NCI-H2227 (cell line): Measurements from ENCODE around the gene ERC2.

Experiments used
- DNase-seq: peaks from one replicate; lab custom pipeline; 2025; ENCODE audit not compliant: unreplicated experiment; lab: John Stamatoyannopoulos, UW

ERC2 gene

GRCh38 chr3:56369914-56370313, 98.4 kb downstream of the ERC2 start:
- no peak for DNase-seq

DNA sequence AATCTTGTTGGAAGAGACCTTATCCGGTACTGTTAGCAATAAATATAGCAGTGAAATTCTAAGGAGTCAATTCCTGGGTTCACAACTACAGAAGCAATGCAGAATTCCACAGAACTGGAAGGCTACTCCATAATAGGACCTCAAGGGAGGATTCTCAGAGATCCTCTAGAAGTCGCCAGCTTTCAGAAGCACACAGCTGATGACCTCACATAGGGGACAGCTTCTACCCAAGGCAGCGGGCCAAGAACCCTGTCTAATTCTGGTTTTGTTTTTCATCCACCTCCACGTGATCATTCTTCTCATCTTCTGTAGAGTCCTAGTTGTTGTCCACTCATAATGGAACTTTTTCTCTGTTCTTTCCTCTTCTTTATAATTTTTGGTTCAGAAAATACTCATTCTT, 99.4 kb downstream of the ERC2 start:
- no peak for DNase-seq

DNA sequence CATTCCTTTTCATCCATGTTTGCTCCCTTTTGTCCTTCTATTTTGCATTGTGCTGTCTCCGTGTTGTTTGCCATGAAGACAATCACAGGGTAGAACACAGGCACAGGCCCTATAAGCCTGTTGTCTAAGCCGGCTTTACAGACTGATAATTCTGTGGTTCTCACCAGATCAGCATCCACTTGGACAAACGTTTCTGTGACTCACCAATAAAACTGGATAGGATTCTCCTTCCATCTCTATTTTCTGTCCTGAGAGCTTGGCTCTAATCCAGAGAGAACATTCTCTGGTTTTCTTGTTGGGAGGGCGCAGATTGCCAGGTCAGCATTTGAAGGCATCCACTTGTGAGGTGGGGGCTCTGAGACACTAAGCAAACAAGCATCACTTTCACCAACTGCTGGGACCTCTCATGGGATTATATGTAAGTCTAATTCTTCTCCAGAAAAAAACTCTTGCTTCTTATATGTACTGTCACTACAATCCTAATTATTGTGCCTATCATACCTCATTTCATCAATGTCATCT, 101.6 kb downstream of the ERC2 start:
- no peak for DNase-seq

GRCh38 chr3:56365905-56366640, 102.2 kb downstream of the ERC2 start:
- no peak for DNase-seq

GRCh38 chr3:56364665-56365064, 103.6 kb downstream of the ERC2 start:
- DNase-seq, result no peak

DNA sequence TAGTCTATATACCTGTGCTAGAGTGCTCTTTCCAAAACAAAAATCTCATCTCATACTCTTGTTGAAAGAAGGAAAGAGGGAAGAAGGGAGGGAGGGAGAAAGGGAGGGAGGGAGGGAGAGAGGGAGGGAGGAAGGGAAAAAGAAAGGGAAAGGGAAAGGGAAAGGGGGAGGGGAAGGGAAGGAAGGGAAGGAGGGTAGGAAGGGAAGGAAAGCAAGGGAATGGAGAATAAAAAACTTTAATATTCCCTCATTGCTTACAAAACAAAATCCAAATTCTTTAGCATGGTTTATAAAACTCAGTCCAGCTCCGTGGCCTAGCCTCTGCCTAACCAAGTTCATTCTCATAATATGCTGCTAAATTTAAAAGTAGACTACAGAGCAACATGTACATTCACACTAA, 104.5 kb downstream of the ERC2 start:
- no peak for DNase-seq

GRCh38 chr3:56361731-56362130, 106.5 kb downstream of the ERC2 start:
- no peak for DNase-seq

DNA sequence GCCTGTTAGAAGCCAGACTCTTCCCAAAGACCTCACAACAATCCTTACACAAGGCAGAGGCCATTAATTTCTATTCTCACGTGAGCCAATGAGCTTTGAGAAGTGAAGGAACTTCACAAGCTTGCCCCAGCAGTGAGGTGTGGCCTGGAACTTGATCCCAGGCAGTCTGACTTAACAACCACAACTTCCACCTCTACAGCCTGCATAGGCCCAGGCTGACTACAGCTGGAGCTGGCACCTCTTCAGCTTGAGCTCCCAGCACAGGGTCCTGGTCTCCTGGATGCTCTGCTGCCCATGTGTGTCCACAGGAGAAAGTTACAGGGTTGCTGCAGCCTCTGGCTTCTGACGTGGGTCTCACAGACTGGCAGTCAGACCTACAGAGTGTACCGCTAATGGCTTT, 111.0 kb downstream of the ERC2 start:
- no peak for DNase-seq

DNA sequence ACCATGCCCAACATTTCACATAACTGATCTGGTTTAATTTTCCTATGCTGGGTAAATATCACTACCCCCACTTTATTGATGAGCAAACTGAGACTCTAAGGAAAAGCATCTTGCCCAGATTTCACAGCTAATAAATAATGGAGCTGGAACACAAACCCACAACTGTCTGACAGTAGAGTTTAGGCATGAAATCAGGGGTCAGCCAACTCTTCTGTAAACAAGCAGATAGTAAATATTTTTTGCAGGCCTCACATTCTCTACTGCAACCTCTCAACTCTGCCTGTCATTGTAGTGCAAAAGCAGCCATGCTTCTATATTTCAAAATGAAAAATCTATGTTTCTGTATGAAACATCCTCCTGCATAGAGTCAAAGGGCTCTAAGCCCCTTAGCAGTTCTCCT, 111.5 kb downstream of the ERC2 start:
- no peak for DNase-seq

GRCh38 chr3:56355570-56356185, 112.6 kb downstream of the ERC2 start:
- DNase-seq, result no peak

DNA sequence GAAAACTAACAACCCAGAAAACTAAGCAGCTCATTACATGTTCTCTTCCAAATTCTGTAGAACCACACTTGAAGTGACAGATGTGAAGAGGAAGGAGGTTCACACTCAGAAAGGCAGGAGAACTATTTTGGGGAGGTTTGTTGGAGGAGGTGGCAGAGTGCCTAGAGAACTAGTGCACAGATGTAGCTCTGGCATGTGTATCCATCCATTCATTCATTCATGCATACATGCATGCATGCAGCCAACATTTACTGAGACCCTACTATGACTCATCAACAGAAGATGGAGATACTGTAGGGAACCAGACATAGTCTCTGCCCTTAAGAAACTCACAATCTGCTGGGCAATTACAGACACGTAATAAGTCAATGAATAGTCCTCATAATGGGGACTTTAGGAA, 116.7 kb downstream of the ERC2 start:
- DNase-seq, result no peak

DNA sequence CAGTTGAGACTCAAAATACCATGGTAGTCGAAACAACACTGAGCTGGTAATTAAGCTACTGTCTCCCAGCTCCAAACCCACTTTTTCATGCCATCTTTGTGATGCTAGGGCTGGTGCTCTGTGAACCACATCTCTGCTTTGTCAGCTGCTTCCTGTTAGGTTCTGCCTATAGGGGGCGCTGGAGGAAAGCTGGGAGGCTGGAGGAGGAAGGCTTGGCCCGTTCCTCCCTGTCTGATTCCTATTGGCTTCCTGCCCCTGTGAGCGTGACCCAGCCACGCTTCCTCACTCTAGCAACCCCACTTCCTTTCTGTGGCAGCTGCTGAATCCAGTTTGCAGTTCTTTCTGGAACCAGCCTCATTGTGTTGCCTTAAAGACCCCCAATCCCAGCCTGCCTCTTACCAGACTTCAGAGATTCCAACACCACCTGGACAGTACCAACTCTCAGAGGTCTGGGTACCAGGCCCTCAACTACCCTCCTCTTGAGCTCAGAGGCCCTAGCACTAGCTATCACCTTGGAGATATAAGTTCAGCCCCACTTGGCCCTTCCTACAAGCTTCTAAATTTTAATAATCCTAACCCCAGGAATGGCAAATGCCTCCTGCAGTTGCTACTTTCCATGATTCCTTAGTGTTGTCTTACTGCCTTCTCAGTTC, 120.9 kb downstream of the ERC2 start:
- DNase-seq, result no peak

- no peak for DNase-seq
Observed at GRCh38 chr3:56342475-56342874, 125.8 kb downstream of the ERC2 start.

- no peak for DNase-seq
Observed at GRCh38 chr3:56339671-56340070, 128.6 kb downstream of the ERC2 start.

DNA sequence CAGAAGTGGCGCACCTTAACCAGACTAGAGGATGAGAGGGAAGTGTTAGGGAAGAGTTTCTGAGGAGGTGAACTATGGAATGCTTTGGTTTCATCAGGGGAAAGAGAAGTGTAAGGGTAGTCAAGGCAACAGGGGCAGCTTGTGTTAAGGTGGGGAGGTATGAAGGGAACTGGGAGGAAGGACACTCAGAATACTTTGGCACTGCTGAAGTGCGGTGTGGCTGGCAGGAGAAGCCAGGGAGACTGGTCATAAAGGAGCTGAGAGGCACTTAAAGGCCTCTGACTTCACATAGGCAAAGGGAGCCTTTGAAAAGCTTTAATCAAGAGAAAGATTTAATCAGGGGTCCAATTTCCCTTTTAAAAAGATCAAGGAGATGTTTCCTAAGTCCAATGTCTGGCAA, 129.0 kb downstream of the ERC2 start:
- no peak for DNase-seq

DNA sequence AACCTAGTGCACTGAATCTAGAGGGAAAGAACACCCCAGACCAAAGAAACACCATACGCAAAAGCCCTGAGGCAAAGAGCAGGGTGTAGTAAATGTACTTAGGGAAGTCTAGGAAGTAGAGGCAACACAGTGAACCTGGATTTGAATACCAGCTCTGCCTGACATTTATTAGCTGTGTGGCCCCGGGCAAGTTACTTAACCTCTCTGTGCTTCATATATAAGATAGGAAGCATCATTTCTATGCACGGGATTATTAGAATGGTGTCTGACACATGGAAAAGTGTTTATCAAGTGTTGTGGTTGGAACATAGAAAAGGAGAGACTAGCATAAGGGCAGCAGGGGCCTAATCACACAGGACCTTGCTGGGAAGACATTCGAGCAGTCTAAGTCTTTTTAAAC, 132.2 kb downstream of the ERC2 start:
- DNase-seq, result no peak

DNA sequence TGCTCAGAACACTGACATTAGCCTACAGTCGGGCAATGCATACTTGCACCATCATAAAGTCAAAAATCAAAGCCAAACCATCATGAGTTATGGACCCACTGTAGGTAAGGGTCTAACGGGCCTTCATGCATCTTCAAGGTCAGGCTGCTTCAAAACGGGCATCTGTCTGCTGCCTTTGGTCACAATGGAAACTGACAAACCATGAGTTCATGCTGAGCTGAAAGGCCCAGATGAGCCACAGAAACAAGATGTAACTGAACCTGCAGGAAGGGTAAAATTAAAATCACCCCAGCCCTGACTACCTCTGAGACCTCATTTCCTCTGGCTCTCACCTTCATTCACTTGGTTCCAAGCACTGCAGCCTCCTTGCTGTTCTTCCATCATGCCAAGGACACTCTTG, 143.8 kb downstream of the ERC2 start:
- DNase-seq, result no peak

- DNase-seq, result no peak
Observed at GRCh38 chr3:56323986-56324420, 144.3 kb downstream of the ERC2 start.

DNA sequence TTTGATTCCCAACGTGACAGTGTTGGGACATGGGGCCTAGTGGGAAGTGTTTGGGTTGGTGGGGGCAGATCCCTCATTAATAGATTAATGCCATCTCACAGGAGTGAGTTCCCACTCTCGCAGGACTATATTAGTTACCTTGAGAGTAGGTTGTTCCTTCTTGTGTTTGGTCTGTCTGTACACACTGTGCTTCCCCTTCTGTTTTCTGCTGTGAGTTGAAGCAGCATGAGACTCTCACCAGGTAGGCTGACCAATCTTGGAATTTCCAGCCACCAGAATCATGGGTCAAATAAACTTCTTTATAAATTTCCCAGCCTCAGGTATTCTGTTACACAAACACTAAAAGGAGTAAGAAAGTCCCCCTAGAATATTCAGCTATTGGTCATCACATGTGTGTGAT, 145.4 kb downstream of the ERC2 start:
- DNase-seq, result no peak

GRCh38 chr3:56321892-56322291, 146.4 kb downstream of the ERC2 start:
- DNase-seq, result no peak

- DNase-seq, result no peak
Observed at GRCh38 chr3:56321383-56321782, 146.9 kb downstream of the ERC2 start.

DNA sequence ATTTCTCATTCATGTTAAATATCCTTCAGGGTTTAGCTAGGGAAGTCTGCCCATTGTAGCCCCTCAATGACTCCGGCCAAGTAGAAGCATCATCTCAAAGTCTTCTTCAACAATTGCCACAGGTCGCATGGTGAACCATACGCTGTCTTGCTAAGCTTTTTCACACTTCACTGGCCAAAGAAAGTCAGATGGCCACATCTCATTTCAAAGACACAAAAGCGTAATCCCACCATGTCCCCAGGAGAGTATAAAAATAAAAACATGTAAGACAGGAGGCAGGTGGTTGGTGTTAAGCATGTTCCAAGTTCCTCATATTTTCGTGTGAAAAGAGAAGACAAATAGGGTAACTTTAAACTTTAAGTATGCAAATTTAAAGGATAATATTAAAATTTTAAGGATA, 147.4 kb downstream of the ERC2 start:
- no peak for DNase-seq
